IMR-90 (cell line): Measurements from ENCODE around the gene PAMR1. TPM values are rescaled to one million over a fixed set of nuclear protein-coding genes. Genes with fewer than 3 reads are reported as not detected.

Source experiments
- ATAC-seq: fragments of 200-7000 bp; cut with Tn5 transposase; 2 replicates; pipeline ENCODE4 v1.9.1; 2020; ENCODE audit warnings: low read depth, mild to moderate bottlenecking, moderate library complexity
- BruUV-seq: library from RNA; stranded (reverse); fragments of 400-500 nt; replicated peaks from 2 replicates; lab custom pipeline; 2021; lab: Mats Ljungman, UMichigan
- CTCF ChIA-PET: fragments of 300-600 bp; formaldehyde crosslinking; extraction: SDS; loops from one replicate; lab custom pipeline; 2021; ENCODE audit warnings: antibody characterized with exemption; lab: Yijun Ruan, JAX
- POLR2A ChIA-PET: fragments of 300-600 bp; sonication (Branson Sonifier 250); formaldehyde crosslinking; loops from one replicate; lab custom pipeline; 2022; ENCODE audit warnings: antibody characterized with exemption; ENCODE audit not compliant: unreplicated experiment; lab: Charles Lee
- DNase-seq: peaks from one replicate; pipeline ENCODE4 v3.0.0; 2013
- H2AFZ ChIP-seq: replicated peaks from 2 replicates; pipeline ENCODE3; 2013; ENCODE audit warnings: low read length, mild to moderate bottlenecking; ENCODE audit not compliant: poor library complexity
- H2AK5ac ChIP-seq: 2 replicates; pipeline ENCODE4 v1.6.1; 2013; ENCODE audit warnings: low read depth, low read length, inconsistent platforms
- H2AK9ac ChIP-seq: replicated peaks from 2 replicates; pipeline ENCODE3; 2013; ENCODE audit warnings: mild to moderate bottlenecking, low read depth, low read length, moderate library complexity; ENCODE audit not compliant: poor library complexity
- H2BK120ac ChIP-seq: 2 replicates; pipeline ENCODE4 v1.6.1; 2013; ENCODE audit warnings: low read depth, low read length, inconsistent platforms
- H2BK15ac ChIP-seq: 3 replicates; pipeline ENCODE4 v1.6.1; 2013; ENCODE audit warnings: low read depth, low read length, inconsistent platforms
- H2BK20ac ChIP-seq: 2 replicates; pipeline ENCODE4 v1.6.1; 2013; ENCODE audit warnings: low read depth, mild to moderate bottlenecking, inconsistent platforms, low read length, moderate library complexity
- H2BK5ac ChIP-seq: 2 replicates; pipeline ENCODE4 v1.6.1; 2013; ENCODE audit warnings: mild to moderate bottlenecking, low read depth, low read length, inconsistent platforms; ENCODE audit not compliant: poor library complexity, severe bottlenecking
- H3K14ac ChIP-seq: replicated peaks from 2 replicates; pipeline ENCODE4 v1.6.1; 2013; ENCODE audit warnings: low read depth, low read length, inconsistent platforms
- H3K18ac ChIP-seq: 2 replicates; pipeline ENCODE4 v1.6.1; 2013; ENCODE audit warnings: low read depth, low read length, control low read depth
- H3K23ac ChIP-seq: 2 replicates; pipeline ENCODE4 v1.6.1; 2013; ENCODE audit warnings: low read depth, low read length, inconsistent platforms
- H3K27ac ChIP-seq: 2 replicates; pipeline ENCODE4 v1.5.1; 2013; ENCODE audit warnings: mild to moderate bottlenecking, control low read depth, low read length; ENCODE audit not compliant: insufficient read depth
- H3K27me3 ChIP-seq: 2 replicates; pipeline ENCODE4 v1.6.1; 2013; ENCODE audit warnings: low read length; ENCODE audit not compliant: control insufficient read depth, insufficient read depth
- H3K36me3 ChIP-seq: 2 replicates; pipeline ENCODE4 v1.6.1; 2013; ENCODE audit warnings: low read length, mixed read lengths; ENCODE audit not compliant: control insufficient read depth, insufficient read depth
- H3K4ac ChIP-seq: 2 replicates; pipeline ENCODE4 v1.6.1; 2013; ENCODE audit warnings: low read depth, low read length, inconsistent platforms
- H3K4me1 ChIP-seq: 2 replicates; pipeline ENCODE4 v1.6.1; 2013; ENCODE audit warnings: low read length, mixed read lengths; ENCODE audit not compliant: control insufficient read depth, insufficient read depth
- H3K4me2 ChIP-seq: 2 replicates; pipeline ENCODE4 v1.6.1; 2013; ENCODE audit warnings: low read depth, mild to moderate bottlenecking, control low read depth, low read length, moderate library complexity
- H3K4me3 ChIP-seq: 2 replicates; pipeline ENCODE4 v1.5.1; 2013; ENCODE audit warnings: low read depth, mild to moderate bottlenecking, control low read depth, low read length, moderate library complexity; ENCODE audit not compliant: insufficient read depth
- H3K56ac ChIP-seq: 2 replicates; pipeline ENCODE4 v1.6.1; 2013; ENCODE audit warnings: low read length, inconsistent platforms; ENCODE audit not compliant: insufficient read depth; ENCODE audit errors: extremely low read depth
- H3K79me1 ChIP-seq, 2 experiments: 2 replicates each; pipeline ENCODE4 v1.6.1; 2013; ENCODE audit warnings: low read length in 2 of 2, inconsistent platforms in 1 of 2, low read depth in 1 of 2
- H3K9ac ChIP-seq: 2 replicates; pipeline ENCODE4 v1.6.1; 2013; ENCODE audit warnings: low read depth, low read length, control low read depth
- H3K9me1 ChIP-seq: 2 replicates; pipeline ENCODE4 v1.6.1; 2013; ENCODE audit warnings: low read length, inconsistent platforms; ENCODE audit not compliant: insufficient read depth
- H3K9me3 ChIP-seq: 2 replicates; pipeline ENCODE4 v1.6.1; 2013; ENCODE audit warnings: low read length; ENCODE audit not compliant: control insufficient read depth, insufficient read depth
- H4K20me1 ChIP-seq: 2 replicates; pipeline ENCODE4 v1.6.1; 2013; ENCODE audit warnings: low read length, inconsistent platforms; ENCODE audit not compliant: insufficient read depth
- H4K5ac ChIP-seq: 2 replicates; pipeline ENCODE4 v1.6.1; 2013; ENCODE audit warnings: mild to moderate bottlenecking, low read depth, low read length, control low read depth
- H4K8ac ChIP-seq, 2 experiments: 2 replicates each; pipeline ENCODE4 v1.6.1; 2013; ENCODE audit warnings: low read depth in 2 of 2, low read length in 2 of 2, control low read depth in 1 of 2, inconsistent platforms in 1 of 2
- H4K91ac ChIP-seq: 2 replicates; pipeline ENCODE4 v1.6.1; 2013; ENCODE audit warnings: low read depth, low read length, inconsistent platforms; ENCODE audit not compliant: insufficient read depth
- BHLHE40 ChIP-seq: fragments of 150-350 bp; IDR thresholded peaks from 2 replicates; pipeline ENCODE4 v1.6.1; 2016; ENCODE audit warnings: mild to moderate bottlenecking, low read depth, low read length
- CEBPB ChIP-seq: IDR thresholded peaks from 2 replicates; pipeline ENCODE4 v1.6.1; 2012; ENCODE audit warnings: low read depth, low read length, improper control_type of control experiment
- CHD1 ChIP-seq: IDR thresholded peaks from 2 replicates; pipeline ENCODE4 v1.6.1; 2012; ENCODE audit warnings: low read depth, low read length, improper control_type of control experiment
- CTCF ChIP-seq: conservative IDR thresholded peaks from 2 replicates; pipeline ENCODE4 v1.5.1; 2012; ENCODE audit warnings: mild to moderate bottlenecking, low read depth, low read length, improper control_type of control experiment
- FOS ChIP-seq: fragments of 150-350 bp; IDR thresholded peaks from 2 replicates; pipeline ENCODE4 v1.6.1; 2016; ENCODE audit warnings: low read depth, low read length
- MAFK ChIP-seq: IDR thresholded peaks from 2 replicates; pipeline ENCODE4 v1.6.1; 2012; ENCODE audit warnings: low read depth, low read length, improper control_type of control experiment
- MAZ ChIP-seq: IDR thresholded peaks from 2 replicates; pipeline ENCODE4 v1.6.1; 2012; ENCODE audit warnings: low read depth, mild to moderate bottlenecking, low read length, improper control_type of control experiment, moderate library complexity, borderline replicate concordance
- MXI1 ChIP-seq: IDR thresholded peaks from 2 replicates; pipeline ENCODE4 v1.6.1; 2012; ENCODE audit warnings: low read depth, mild to moderate bottlenecking, low read length, moderate library complexity, borderline replicate concordance
- POLR2A ChIP-seq: IDR thresholded peaks from 2 replicates; pipeline ENCODE4 v1.6.1; 2012; ENCODE audit warnings: mild to moderate bottlenecking, low read depth, low read length
- RAD21 ChIP-seq: IDR thresholded peaks from 2 replicates; pipeline ENCODE4 v1.6.1; 2012; ENCODE audit warnings: low read length, improper control_type of control experiment
- RCOR1 ChIP-seq: IDR thresholded peaks from 2 replicates; pipeline ENCODE4 v1.6.1; 2012; ENCODE audit warnings: mild to moderate bottlenecking, low read length, improper control_type of control experiment; ENCODE audit not compliant: insufficient replicate concordance
- SMC3 ChIP-seq: fragments of 150-350 bp; IDR thresholded peaks from 2 replicates; pipeline ENCODE4 v1.6.1; 2016; ENCODE audit warnings: low read depth, mild to moderate bottlenecking, antibody characterized with exemption, low read length, moderate library complexity
- WGBS, 2 experiments: methylation state at CpG; one replicate each; pipeline versions ENCODE4 v1.1.5 to v1.1.7; 2013; ENCODE audit warnings: missing lambda C conversion rate in 2 of 2; ENCODE audit not compliant: insufficient read length in 1 of 2; ENCODE audit errors: extremely low coverage in 2 of 2; 5-methylcytosine and 5-hydroxymethylcytosine counted together
- dilution Hi-C: fragments of 300-500 bp; cut with HindIII; formaldehyde crosslinking; loops from one replicate; pipeline ENCODE4 v1.14.3; 2018; ENCODE audit warnings: low sequenced_read_pairs; ENCODE audit not compliant: unreplicated experiment
- in situ Hi-C: fragments of 300-500 bp; cut with MboI; formaldehyde crosslinking; loops from 3 replicates; pipeline ENCODE4 v1.14.3; 2019; ENCODE audit warnings: low sequenced_read_pairs, inconsistent platforms, mixed read lengths
- intact Hi-C: fragments of 100-400 bp; cut with micrococcal nuclease; formaldehyde crosslinking; loops from 2 replicates; pipeline ENCODE4 v1.10.0; 2022
- polyA plus RNA-seq, 3 experiments: library from polyadenylated mRNA; depleted of rRNA; stranded (reverse); fragments of >200 nt; gene quantifications; 2 replicates each; pipeline ENCODE4 v1.2.3, GENCODE V29; 2012; ENCODE audit warnings: low replicate concordance in 1 of 3
- total RNA-seq: library from RNA; depleted of rRNA; stranded (reverse); fragments of >200 nt; gene quantifications from 2 replicates; pipeline ENCODE4 v1.2.3, GENCODE V29; 2012
- TF ChIP-seq, protein P1 (sequence below): fragments of 150-350 bp; IDR thresholded peaks from 2 replicates; pipeline ENCODE4 v1.6.1; 2017; ENCODE audit warnings: mild to moderate bottlenecking, antibody characterized with exemption, low read length, low read depth

The PAMR1 gene
- total and polyA plus RNA-seq, 2 of the 4 experiments (the other 2 are of a cell fraction), result 70.7 to 80.7 TPM

GRCh38 chr11:35464308-35464707 is 61.1 kb downstream of the PAMR1 start:
- H2AK5ac ChIP-seq, result no peak overlapping the region
- H3K4ac ChIP-seq, result no peak overlapping the region
- H3K18ac ChIP-seq, result no peak overlapping the region
- H3K79me1 ChIP-seq, result no peaks in the 10 kb centered on the region
- H2BK120ac ChIP-seq, result no peak overlapping the region
- H3K9ac ChIP-seq, result no peak overlapping the region
- dilution Hi-C loops (no loop called here), intact Hi-C loops (no loop called here), in situ Hi-C loops (no loop called here)
- H2BK5ac ChIP-seq, result no peak overlapping the region
- no peaks in the 10 kb centered on the region; the same call in 1 of the 2 replicates for H3K9me1 ChIP-seq
- BruUV-seq, result no TSS peak
- H2BK15ac ChIP-seq, result no peak overlapping the region
- no peak overlapping the region for H3K4me2 ChIP-seq
- H4K91ac ChIP-seq, result no peak overlapping the region
- TF ChIP-seq POLR2A (no peak), MAZ (no peak), SMC3 (peak; percentile 28; the same call in 1 of the 2 replicates), CTCF (peak; percentile 30; the same call in 1 of the 2 replicates), MXI1 (no peak), BHLHE40 (no peak), RCOR1 (no peak), CEBPB (no peak), RAD21 (peak; percentile 57), MAFK (no peak), CHD1 (no peak), FOS (no peak)
- TF ChIP-seq, protein P1, sequence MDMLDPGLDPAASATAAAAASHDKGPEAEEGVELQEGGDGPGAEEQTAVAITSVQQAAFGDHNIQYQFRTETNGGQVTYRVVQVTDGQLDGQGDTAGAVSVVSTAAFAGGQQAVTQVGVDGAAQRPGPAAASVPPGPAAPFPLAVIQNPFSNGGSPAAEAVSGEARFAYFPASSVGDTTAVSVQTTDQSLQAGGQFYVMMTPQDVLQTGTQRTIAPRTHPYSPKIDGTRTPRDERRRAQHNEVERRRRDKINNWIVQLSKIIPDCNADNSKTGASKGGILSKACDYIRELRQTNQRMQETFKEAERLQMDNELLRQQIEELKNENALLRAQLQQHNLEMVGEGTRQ, result no peak
- no peak overlapping the region for H3K23ac ChIP-seq
- H3K9me3 ChIP-seq, result no peaks in the 10 kb centered on the region
- H3K27ac ChIP-seq, result no peak overlapping the region
- no peaks in the 10 kb centered on the region for H3K27me3 ChIP-seq
- H2AK9ac ChIP-seq, result no peak overlapping the region
- no peak overlapping the region for H2AFZ ChIP-seq
- no peaks in the 10 kb centered on the region for H3K4me1 ChIP-seq
- no peak overlapping the region for H3K4me3 ChIP-seq
- no peak overlapping the region for H4K8ac ChIP-seq
- POLR2A ChIA-PET, result no interaction called here
- ATAC-seq (peak; percentile 49; the same call in 1 of the 2 replicates), DNase-seq (no peak)
- no peak overlapping the region for H4K5ac ChIP-seq
- CTCF ChIA-PET, result interaction anchor here (1.1 kb wide), 1 partner anchor 24 kb away, joined by 3 read pairs; no protein-coding TSS in a partner anchor
- no peak overlapping the region for H2BK20ac ChIP-seq
- no peaks in the 10 kb centered on the region for H4K20me1 ChIP-seq
- no peak overlapping the region for H3K14ac ChIP-seq
- H3K36me3 ChIP-seq, result peaks cover 32% of the 10 kb centered on the region
- no peak overlapping the region for H3K56ac ChIP-seq
- no CpG with 5 or more reads among the region's 1 CpG for WGBS, 2 experiments
